Ovary (tissue), 3 donors: ENCODE measurements around the gene DDB1.

Experiments used
- EP300 ChIP-seq: sonication (generic); formaldehyde crosslinking; IDR thresholded peaks from one replicate; pipeline ENCODE4 v1.6.1; 2017; ENCODE audit warnings: antibody characterized with exemption
- POLR2A ChIP-seq: fragments of 450-650 bp; IDR thresholded peaks from one replicate; pipeline ENCODE4 v1.6.1; 2017; ENCODE audit warnings: antibody characterized with exemption, mild to moderate bottlenecking, moderate library complexity
- TF ChIP-seq, protein P1 (sequence below), 3 donors: fragments of 450-650 bp in 2 of 3; fragments of 200-600 bp in 1 of 3; IDR thresholded peaks; one replicate each; pipeline versions ENCODE4 v1.5.1 to v1.8.0; 2016 to 2022; ENCODE audit warnings: antibody characterized with exemption in 3 of 3, mild to moderate bottlenecking in 1 of 3
- donor health status: DM: no; HTN: no; CAD: no.

DNA sequence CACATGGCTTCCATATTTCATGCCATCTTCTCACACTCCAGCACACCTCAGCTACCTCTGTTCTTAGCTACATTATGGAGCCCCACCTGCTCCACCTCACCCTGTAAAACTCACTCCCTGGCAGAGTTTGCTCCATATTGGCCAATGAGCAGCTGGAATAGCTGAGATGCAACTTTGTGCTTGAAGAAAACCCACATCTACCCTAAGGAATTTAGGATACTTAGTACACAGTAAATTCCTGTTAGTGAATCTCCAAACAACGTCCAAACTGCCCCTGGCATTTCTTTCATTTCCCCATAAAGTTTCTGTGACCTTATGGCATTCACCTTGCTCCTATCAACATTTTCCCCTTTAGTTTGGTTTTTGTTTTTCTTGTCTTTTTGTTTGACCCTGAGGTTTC, 35.6 kb downstream of the DDB1 start:
- TF ChIP-seq, protein P1, sequence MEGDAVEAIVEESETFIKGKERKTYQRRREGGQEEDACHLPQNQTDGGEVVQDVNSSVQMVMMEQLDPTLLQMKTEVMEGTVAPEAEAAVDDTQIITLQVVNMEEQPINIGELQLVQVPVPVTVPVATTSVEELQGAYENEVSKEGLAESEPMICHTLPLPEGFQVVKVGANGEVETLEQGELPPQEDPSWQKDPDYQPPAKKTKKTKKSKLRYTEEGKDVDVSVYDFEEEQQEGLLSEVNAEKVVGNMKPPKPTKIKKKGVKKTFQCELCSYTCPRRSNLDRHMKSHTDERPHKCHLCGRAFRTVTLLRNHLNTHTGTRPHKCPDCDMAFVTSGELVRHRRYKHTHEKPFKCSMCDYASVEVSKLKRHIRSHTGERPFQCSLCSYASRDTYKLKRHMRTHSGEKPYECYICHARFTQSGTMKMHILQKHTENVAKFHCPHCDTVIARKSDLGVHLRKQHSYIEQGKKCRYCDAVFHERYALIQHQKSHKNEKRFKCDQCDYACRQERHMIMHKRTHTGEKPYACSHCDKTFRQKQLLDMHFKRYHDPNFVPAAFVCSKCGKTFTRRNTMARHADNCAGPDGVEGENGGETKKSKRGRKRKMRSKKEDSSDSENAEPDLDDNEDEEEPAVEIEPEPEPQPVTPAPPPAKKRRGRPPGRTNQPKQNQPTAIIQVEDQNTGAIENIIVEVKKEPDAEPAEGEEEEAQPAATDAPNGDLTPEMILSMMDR (IDR thresholded peaks at IDR 0.05): no peak
- TF ChIP-seq EP300 (no peak), POLR2A (no peak)
